HL-60 (cell line): ENCODE results near the gene CNOT6.

Source experiments
- CTCF ChIP-seq: IDR thresholded peaks from one replicate; pipeline ENCODE4 v1.5.1; 2011; ENCODE audit warnings: low read length, control low read depth, inconsistent platforms; ENCODE audit not compliant: insufficient read depth
- POLR2AphosphoS5 ChIP-seq: IDR thresholded peaks from 2 replicates; pipeline ENCODE4 v1.6.1; 2012; ENCODE audit warnings: low read depth
- REST ChIP-seq: IDR thresholded peaks from 2 replicates; pipeline ENCODE4 v1.6.1; 2012; ENCODE audit warnings: low read depth; ENCODE audit not compliant: insufficient replicate concordance
- SPI1 ChIP-seq: IDR thresholded peaks from 2 replicates; pipeline ENCODE4 v1.6.1; 2012; ENCODE audit warnings: low read depth, mild to moderate bottlenecking, borderline replicate concordance

- TF ChIP-seq CTCF = no peak
- TF ChIP-seq POLR2AphosphoS5 = no peak
- no peak for TF ChIP-seq SPI1
- TF ChIP-seq REST = no peak
Observed at GRCh38 chr5:180499684-180500083, 5.5 kb downstream of the CNOT6 start.
